Stimulated activated naive CD8-positive, alpha-beta T cell treated with anti-CD3 and anti-CD28 coated beads, Interleukin-15, Interleukin-2, amounts not matched to agents 100 U/mL and 50 U/mL, for 24 hours (primary cell): ENCODE data around the gene KCNK10.

Experiments used
- ATAC-seq: fragments of 150-1000 bp; cut with Tn5 transposase; one replicate; pipeline ENCODE4 v1.10.0; 2021
- DNase-seq: peaks from one replicate; pipeline ENCODE4 v3.0.0; 2021

The KCNK10 gene

DNA sequence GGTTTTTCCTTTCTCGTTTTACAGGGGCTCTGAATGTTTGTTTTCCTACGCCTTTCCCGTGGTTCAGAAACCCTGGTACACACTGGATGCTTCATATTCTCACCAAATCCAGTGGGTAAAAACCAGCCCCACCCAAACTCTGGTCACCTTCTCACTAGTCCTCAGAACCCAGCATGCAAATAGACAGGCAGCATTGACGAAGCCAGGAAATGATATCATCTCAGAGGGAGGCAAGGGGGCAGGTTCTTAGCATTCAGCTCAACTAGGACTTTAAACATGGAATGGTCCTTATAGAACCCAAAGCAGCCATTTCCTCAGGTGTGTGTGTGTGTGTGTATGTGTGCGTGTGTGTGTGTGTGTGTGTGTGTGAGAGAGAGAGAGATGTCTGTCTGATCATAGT, 142.0 kb downstream of the KCNK10 start:
- DNase-seq (no peak), ATAC-seq (no peak)

DNA sequence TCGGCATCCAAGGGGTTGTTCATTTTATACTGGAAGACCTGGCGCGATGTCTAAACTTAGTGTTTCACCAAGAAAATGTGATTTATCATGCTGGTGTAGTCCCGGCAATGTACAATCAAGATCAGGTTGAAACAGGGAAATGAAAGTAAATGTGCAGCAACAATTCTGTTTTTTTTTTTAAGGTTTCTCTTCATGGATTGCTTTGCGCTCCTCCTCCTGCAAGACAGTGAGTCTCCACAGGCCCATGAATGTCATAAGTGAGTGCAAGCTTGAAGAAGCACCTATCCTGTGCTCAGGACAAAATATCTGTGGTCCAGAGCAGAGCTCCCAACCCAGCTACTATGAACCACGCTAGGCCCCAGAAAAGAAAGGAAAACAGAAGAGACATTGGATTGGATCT, 143.4 kb downstream of the KCNK10 start:
- DNase-seq (no peak), ATAC-seq (no peak)

- DNase-seq (no peak), ATAC-seq (no peak)
Observed at GRCh38 chr14:88170333-88170732, 152.7 kb downstream of the KCNK10 start.

DNA sequence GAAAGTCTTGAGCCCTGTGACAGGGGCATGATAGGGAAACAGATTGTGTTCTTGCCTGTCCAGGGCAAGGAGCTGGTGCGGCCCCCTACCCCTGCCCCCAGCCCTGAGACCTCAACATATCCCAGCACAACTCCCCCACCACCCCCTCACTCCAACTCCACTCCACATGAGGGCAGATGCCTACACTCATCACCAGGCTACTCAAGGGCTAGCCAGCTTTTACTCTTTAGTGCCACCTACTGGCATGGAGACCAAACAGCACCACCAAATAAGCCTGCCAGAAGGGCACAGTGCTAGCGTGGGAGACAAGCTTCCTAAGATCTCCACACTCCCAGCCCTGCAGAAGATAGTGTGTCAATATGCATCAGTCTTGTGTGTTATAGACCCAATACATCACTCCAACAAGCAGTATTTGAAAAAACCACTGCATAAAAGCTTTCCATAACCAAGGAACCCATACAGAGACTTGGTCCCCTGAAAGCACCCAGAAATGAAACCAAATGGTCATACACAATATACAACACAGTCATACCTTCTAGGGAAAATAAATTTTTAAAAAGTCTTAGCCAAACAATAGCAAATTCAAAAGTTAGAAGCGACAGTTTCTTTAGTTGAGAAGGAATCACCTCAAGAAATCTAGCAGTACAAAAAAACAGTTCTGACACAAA, 154.4 kb downstream of the KCNK10 start:
- ATAC-seq (peak; percentile 82), DNase-seq (peak; percentile 60)

GRCh38 chr14:88168025-88168424, 155.0 kb downstream of the KCNK10 start:
- no peak for DNase-seq
- peak; percentile 10 for ATAC-seq

DNA sequence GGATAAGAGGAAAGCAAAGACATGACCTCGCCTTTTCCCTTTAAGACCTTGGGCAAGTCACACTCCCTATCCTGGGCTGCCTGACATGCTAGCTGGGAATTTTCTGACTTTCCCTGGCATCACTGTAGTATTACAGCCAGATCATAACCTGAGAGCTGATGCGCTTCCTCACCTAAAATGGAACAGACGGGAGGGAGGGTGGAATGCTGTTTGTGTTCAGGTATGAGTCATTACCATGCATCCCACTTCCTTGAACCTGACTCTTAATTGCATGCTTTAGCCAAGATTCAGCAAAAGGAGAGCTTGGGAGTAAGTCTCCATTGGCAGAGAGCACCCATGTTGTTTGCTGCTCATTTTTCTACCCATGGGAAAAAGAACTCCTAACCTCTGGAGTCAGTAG, 156.5 kb downstream of the KCNK10 start:
- DNase-seq (no peak), ATAC-seq (no peak)

- DNase-seq: no peak
- peak; percentile 22 for ATAC-seq
Observed at GRCh38 chr14:88164906-88165534, 158.0 kb downstream of the KCNK10 start.

- DNase-seq: no peak
- no peak for ATAC-seq
Observed at GRCh38 chr14:88163731-88164255, 159.3 kb downstream of the KCNK10 start.

DNA sequence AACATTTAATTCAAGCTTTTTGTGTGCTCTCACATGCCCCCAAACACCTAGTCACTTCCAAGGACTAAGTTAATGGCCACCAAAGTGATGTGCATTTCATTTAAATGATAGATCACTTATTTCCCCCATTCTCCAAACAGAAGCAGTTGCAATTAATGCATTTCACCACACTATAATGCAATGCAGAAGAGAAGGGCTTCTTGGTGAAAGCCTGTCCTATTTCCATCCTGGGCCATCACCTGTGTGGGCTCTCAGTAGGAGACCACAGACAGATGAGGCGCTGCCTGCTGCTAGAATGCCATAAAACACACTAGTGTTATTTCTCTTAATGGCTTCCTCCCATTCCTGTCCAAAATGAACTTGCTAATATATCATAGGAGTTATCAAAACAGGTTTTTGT, 166.9 kb downstream of the KCNK10 start:
- DNase-seq: no peak
- no peak for ATAC-seq

- no peak for DNase-seq
- no peak for ATAC-seq
Observed at GRCh38 chr14:88154926-88155325, 168.1 kb downstream of the KCNK10 start.

- no peak for ATAC-seq
Observed at GRCh38 chr14:88154321-88154720, 168.7 kb downstream of the KCNK10 start.

GRCh38 chr14:88146881-88147649, 176.0 kb downstream of the KCNK10 start:
- ATAC-seq (no peak), DNase-seq (no peak)

More at GRCh38 chr14:88154321-88154720, 168.7 kb downstream of the KCNK10 start:
- no peak for DNase-seq

DNA sequence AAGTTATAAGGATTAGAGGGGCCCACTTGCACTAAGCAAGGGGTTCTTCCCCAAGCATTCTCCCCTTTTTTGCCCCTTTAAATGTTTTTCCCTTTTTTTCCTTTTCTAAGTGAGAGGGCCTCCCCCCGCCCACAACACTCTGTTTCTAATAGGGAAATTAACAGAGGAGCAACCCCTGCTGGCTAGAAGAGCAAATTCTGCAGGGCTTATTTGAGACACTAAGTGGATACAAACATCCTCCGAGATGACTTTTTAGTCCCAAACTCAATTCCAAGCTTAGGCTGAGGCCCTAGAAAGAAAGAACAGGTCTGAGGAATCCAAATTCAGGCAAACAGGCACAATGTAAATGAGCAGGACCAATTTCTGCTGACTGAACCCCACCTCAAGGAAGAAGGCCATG, 179.3 kb downstream of the KCNK10 start:
- DNase-seq (no peak), ATAC-seq (no peak)

- ATAC-seq (no peak), DNase-seq (no peak)
Observed at GRCh38 chr14:88142997-88143396, 180.1 kb downstream of the KCNK10 start.

DNA sequence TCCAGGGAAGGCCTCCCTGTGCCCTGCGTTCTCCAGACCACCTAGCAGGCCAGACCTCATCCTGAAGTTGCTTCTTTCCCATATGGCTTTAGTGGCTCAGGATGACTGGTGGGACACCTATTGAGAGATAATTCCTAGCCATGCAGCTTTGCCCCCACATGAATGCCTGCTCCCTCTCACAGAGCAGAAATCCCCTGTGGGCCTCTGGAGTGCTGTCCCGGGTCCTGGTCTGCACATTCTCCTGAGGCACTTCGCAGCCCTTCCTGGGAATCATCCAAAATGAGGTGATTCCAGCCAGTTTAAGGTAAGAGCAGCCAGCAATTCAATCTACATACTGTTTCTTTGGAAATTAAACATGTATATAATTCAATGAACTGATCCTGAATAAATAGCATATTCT, 182.2 kb downstream of the KCNK10 start:
- no peak for ATAC-seq
- no peak for DNase-seq

GRCh38 chr14:88137327-88137726, 185.7 kb downstream of the KCNK10 start:
- DNase-seq: no peak
- no peak for ATAC-seq
